GM19397 (cell line): Measurements from ENCODE around the gene CTNNA1.
"Not testable (repeated sequence)": the region's sequence is repeated elsewhere in the genome, so short reads cannot be mapped to it uniquely, and the experiment has no call there.

Experiments
- ATAC-seq: cut with Tn5 transposase; IDR thresholded peaks from one replicate; pipeline ENCODE4 v1.9.1; 2021; ENCODE audit warnings: mild to moderate bottlenecking, moderate library complexity; ENCODE audit not compliant: unreplicated experiment

The CTNNA1 gene

DNA sequence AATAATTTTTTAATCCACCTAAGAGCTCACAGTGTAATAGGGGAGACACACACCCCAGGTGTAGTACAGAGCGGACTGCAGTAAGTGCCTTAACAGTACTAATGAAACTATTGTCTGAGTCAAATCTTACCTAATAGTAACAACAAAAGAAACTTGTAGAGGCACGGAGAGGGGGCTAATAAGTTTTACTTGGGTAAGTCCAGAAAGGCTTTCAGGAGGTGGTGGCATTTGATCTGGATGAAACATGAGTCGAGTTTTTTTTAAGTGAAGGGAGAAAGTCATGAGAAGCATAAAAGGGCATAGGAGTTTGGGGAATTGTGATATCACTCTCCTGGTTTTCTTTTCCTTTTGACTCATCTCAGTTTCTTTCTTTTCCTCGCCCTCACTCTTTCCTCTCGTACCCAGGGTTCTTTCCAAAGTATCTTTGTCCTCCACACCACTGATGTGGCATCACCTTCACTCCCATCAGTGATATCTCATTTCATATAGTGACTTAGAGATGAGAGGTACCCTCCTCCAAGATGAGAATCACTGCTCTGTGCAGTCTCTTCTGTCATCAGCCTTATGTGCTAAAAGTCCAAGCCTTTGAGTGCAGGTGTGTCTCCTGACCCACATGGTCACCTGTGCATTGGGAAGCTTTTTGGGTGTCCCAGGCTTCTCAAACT, 2.0 kb downstream of the CTNNA1 start:
- no peak for ATAC-seq

DNA sequence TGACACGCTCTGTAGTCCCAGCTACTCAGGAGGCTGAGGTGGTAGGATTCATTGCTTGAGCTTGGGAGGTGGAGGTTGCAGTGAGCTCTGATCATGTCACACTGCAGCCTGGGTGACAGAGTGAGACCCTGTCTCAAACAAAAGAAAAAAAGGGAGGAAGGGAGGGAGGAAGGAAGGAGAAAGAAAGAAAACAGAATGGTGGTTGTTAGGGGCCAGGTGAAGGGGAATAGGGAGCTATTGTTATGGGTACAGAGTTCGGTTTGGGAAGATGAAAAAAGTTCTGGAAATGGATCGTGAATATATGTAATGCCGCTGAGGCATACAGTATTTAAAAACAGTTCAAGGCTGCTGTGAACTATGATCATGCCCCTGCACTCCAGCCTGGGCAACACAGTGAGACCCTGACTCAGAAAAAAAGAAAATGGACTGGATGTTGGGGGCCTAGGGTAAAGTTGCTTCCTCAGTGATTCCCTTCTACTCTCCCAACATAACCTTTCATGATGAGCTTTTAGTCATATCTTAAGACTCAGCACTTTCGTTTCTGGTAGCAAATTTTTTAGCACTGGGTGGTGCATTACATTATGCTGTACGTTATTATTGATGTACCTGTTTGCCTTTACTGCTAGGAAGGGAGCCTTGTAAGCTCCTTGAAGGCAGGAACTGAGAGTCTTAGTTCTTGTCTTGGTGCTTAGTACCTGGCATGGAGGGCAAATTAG, 4.0 kb downstream of the CTNNA1 start:
- no peak for ATAC-seq

DNA sequence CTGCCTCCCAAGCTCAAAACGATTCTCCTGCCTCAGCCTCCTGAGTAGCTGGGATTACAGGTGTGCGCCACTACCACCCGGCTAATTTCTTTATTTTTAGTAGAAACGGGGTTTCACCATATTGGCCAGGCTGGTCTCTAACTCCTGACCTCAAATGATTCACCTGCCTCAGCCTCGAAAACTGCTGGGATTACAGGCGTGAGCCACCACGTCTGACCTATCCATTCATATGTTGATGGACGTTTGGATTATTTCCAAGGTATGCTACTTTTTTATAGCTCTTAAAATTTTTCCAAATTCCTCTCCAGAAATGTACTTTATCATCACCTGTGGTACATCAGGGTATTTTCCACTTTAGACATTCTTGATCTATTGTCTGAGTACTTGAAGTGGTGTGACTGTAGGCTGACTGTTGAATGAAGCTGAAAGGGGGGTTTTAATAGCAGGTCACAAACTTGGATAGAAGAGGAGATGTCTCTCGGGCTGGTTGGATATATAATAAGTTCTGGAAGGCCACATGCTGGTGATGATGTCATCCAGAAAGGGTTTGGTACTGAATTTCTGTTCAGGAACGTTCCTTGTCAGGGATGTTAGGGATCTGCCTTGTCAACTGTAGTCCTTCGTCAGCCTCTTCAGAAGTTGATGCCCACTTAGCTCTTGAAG, 7.4 kb downstream of the CTNNA1 start:
- ATAC-seq, result no peak

DNA sequence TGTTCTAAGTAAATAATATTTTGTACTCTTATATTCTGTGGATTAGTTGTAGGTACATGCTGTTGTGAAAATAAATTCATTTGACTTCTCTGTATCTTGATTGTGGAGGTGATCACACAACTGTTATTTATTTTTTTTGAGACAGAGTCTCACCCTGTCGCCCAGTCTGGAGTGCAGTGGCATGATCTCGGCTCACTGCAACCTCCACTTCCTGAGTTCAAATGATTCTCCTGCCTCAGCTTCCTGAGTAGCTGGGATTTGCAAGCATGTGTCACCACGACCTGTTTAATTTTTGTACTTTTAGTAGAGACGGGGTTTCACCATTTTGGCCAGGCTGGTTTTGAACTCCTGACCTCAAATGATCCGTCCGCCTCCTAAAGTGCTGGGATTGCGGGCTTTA, 7.9 kb downstream of the CTNNA1 start:
- ATAC-seq, result not testable (repeated sequence)

DNA sequence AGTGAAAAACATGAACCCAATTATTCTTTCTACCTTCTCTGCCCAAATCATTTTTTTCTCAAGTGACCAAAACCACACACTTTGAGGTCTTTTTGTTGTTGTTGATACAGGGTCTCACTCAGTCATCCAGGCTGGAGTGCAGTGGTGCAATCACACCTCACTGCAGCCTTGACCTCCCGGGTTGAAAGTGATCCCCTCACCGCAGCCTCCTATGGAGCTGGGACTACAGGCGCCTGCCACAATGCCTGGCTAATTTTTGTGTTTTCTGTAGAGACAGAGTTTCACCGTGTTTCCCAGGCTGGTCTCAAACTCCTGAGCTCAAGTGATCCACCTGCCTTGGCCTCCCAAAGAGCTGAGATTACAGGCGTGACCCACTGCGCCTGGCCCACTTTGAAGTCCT, 8.4 kb downstream of the CTNNA1 start:
- ATAC-seq, result not testable (repeated sequence)

DNA sequence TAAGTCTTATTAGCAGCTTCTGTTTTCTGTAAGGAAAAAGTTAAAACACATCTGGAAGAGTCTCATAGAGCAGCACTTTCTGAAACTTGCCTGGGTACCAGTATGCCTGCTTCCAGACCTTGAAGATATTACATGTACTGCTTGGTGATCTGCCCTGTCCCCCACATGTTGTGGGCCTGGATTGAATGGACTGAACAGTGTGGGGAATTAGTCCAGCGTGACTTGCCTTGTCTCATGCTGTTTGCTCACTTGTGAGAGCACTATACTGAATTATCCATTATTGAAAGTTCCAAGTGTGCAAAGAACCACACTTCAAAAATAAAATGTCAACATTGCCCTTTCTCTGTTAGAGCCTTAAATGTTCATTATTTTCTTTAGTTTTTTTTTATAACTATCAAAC, 8.9 kb downstream of the CTNNA1 start:
- ATAC-seq, result no peak

DNA sequence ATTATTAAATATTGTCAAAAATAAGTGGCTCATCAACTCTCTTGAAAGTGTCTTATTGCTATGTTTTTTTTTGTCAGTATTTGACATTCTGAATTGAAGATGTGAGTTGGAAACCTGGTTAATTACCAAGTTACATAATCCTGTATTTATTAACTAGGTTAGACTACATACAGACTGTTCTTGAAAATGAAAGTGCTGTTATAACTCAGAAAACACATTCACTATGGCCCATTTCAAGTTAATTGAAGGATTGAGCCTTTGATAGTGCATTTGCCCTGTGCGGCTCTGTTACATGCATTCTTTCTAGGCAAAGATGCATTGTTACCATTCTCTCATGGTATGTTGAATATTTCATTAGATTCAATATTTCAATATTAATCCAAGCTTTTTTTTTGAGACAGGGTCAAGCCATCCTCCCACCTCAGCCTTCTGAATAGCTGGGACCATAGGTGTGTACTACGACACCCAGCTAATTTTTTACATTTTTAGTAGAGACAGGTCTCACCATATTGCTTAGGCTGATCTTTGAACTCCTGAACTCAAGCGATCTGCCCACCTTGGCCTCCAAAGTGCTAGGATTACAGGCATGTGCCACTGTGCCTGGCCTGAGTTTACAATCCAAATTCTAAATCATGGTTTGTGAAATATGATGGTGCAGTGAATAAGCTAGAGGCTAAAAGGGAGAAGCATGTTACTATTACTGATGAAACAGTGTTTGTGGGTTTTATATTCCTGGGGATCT, 10.0 kb downstream of the CTNNA1 start:
- ATAC-seq, result no peak

- ATAC-seq, result no peak
Measured at GRCh38 chr5:138770291-138770690, 17.1 kb downstream of the CTNNA1 start.

GRCh38 chr5:138770977-138771376, 17.8 kb downstream of the CTNNA1 start:
- ATAC-seq, result no peak

GRCh38 chr5:138772986-138773594, 19.9 kb downstream of the CTNNA1 start:
- ATAC-seq, result no peak

DNA sequence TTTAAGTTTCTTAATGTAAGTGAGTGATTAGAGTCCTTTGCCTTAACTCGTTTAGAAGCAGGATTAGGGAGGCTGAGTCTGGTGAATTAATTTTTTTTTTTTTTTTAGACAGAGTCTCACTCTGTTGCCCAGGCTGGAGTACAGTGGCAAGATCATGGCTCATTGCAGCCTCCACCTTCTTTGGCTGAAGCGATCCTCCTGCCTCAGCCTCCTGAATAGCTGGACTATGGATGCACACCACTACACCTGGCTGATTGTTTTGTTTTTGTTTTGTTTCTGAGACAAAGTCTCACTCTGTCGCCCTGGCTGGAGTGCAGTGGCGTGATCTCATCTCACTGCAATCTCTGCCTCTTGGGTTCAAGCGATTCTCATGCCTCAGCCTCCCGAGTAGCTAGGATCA, 20.4 kb downstream of the CTNNA1 start:
- not testable (repeated sequence) for ATAC-seq

DNA sequence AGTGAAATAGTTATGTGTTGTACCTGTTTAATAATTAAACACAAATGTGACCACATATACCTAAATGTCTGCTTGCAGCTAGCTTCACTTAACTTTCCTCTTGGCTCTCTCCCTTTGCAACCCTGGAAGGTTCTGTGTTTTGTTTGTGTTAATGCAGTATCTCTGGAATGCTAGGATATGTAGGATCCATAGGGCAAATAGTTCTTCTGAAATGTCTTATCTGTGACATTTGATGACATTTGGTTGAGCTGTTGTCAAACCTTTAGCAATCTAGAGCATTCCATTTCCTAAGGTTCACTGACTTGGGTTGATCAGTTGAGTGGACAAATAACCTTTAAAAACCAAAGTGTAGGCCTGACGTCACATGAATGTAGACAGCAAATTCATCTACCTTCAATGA, 21.8 kb downstream of the CTNNA1 start:
- ATAC-seq, result no peak

DNA sequence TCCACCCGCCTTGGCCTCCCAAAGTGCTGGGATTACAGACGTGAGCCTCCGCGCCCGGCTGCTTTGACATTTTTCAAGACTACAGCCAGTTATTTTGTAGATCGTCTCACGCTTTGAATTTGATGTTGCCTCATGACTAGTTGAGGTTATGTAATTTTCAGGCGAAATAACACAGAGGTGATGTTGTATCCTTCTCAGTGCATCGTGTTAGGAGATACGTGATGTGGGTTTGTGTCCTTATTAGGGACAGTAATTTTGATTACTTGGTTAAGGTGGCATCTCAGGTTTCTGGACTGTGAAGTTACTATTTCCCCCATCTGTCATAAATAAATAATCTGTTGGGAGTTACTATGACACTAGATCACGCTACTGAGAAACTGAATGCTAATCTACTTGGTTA, 25.0 kb downstream of the CTNNA1 start:
- no peak for ATAC-seq

DNA sequence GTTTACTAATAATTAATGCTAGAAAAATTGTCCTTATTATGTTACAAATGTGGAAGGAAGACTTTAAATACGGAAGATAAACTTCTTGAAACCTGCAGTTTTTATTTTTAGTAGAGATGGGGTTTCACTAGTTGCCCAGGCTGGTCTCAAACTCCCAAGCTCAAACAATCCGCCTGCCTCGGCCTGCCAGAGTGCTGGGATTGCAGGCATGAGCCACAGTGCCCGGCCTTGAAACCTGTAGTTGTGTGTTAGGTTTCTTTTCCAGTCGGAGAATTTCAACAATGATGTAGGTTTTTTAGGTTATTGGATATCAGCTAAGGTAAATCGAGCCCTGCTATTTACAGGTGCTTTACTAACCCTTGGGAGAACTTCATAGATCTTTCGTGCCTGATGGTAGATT, 30.8 kb downstream of the CTNNA1 start:
- no peak for ATAC-seq

DNA sequence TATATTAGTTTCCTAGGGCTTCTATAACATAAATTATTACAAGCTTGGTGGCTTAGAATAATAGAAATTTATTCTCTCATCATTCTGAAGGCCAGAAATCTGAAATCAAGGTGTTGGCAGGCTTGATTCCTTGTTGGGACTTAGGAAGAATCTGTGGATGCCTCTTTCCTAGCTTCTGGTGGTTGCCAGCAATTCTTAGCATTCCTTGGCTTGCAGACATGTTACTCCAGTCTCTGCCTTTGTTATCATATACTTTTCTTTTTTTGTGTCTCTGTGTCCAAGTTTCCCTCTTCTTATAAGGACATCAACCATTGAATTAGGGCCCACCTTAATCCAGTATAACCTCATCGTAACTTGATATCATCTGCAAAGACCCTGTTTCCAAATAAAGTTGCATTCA, 31.4 kb downstream of the CTNNA1 start:
- ATAC-seq, result no peak

- ATAC-seq, result no peak
Measured at GRCh38 chr5:138789771-138790242, 36.6 kb downstream of the CTNNA1 start.

DNA sequence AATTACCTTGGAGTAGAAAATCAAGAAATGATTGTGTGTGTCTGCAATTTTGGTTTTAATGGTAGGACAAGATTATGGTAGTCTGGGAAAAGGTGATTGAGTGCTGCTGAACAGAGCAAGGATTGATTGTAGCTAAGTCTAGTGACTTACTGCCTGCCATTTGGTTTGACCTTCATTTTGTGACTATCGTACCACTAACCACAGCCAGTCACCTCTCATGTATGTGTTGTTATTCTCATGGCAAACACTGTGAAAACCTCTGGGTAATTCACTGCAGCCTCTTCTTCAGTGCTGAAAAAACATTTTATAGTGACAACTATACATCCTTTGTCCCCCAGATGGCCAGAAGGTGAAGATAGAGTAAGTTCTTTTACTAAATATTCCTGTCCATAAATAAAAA, 37.5 kb downstream of the CTNNA1 start:
- ATAC-seq, result no peak

DNA sequence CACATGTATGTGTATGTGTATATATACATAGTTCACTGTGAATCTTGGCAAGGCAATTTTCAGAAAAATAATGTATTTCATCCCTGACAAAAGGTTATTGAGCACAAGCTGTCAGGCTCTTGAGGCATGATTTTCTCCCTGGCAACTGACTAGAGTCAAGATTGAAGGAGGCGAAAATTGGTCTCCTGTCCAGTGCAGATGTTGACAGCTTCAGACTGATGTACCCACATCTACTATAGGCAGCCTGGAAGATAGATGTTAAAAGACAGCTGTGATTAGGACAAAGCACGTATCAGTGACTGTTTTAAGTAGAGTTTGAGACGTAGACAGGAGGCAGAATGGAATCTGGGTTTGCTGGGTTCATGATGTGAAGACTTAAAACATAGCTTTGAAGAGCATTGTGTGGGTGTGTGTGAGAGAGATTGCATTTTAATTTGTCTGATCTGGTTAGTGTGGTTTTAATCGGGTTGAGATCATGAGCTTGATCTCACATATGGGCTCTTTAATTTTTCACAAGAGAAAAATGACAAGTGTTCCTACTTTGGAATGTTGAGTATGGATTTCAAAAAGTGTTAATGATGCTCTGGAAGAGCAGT, 39.1 kb downstream of the CTNNA1 start:
- ATAC-seq, result no peak

GRCh38 chr5:138793575-138793974, 40.4 kb downstream of the CTNNA1 start:
- no peak for ATAC-seq

DNA sequence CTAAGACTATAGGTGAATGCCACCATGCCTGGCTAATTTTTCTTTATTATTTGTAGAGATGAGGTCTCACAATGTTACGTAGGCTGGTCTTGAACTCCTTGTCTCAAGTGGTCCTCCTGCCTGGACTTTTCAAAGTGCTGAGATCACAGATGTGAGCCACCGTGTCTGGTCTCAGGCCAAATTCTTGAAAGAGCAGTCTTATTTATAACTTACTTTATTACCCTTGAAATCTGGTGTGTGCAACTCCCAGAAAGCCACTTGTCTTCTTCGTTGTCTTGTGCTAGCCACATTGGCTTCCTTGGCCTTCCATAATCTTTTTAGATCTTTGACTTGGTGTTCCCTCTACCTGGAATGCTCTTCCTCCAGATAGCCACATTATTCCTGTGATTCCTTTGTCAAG, 50.1 kb downstream of the CTNNA1 start:
- ATAC-seq, result no peak

DNA sequence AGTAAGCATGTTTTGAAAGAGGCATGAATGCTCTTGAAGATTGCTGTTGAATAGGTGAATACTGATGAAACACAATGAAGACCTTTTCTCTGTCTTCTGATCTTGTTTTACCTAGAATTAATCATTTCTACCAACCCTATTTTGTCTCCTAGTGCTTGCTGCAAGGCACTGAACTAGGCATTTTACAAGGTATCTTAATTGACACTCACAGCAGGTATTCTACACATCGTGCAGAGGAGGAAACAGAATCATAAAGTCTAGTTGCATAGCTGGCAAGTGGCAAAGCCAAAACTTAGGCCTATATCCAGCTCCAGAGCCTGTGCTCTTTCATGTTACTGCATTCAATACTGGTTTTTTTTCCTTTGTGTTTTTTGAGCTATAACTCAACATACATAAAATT, 50.7 kb downstream of the CTNNA1 start:
- no peak for ATAC-seq
